ENCODE results near the gene HIVEP2.

DNA sequence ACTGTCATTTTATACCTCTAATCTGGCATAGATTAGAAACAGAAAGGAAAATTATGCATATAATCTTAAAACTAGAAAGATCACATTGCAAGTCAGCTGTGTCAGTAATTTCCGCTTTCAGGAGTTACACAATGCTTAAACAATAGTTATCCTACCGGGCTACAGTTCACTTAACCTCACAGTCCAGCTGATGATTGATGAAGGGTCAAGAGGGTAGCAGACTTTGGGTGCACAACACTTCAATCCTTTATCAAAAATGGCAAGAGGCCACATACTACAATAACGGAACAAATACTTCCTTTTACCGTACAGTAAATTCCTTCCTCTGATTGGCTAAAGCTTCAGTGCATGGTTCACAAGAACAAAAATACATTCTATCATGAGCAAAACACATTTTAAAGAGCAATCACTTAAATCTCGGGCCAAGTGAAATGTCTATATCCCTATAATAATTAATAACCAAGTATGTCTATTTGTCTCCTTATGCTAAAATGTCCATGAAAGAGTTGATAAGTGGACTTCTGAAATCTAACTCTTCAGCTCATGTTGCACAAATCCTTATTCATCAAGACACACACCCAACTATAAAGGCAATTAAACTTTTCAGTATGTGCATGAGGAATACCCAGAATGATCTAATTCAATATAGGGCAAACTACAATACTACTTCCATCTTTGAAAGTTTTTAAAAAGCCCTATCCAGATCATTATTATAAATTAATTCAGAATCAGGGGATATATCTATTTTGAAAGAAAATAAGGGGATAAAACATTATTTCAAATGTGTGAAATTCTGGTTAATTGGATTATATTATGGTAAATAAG is 76.8 kb downstream of the HIVEP2 start:
- TF ChIP-seq, protein P1, sequence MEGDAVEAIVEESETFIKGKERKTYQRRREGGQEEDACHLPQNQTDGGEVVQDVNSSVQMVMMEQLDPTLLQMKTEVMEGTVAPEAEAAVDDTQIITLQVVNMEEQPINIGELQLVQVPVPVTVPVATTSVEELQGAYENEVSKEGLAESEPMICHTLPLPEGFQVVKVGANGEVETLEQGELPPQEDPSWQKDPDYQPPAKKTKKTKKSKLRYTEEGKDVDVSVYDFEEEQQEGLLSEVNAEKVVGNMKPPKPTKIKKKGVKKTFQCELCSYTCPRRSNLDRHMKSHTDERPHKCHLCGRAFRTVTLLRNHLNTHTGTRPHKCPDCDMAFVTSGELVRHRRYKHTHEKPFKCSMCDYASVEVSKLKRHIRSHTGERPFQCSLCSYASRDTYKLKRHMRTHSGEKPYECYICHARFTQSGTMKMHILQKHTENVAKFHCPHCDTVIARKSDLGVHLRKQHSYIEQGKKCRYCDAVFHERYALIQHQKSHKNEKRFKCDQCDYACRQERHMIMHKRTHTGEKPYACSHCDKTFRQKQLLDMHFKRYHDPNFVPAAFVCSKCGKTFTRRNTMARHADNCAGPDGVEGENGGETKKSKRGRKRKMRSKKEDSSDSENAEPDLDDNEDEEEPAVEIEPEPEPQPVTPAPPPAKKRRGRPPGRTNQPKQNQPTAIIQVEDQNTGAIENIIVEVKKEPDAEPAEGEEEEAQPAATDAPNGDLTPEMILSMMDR (IDR thresholded peaks at IDR 0.05) = no peak
- TF ChIP-seq EP300 (IDR thresholded peaks at IDR 0.05) = no peak
